NCI-H1417 (cell line): Measurements from ENCODE around the gene MAPK10.
A peak's percentile ranks its signal among the peaks of the same experiment; 100 is the strongest.

ENCODE experiments used
- DNase-seq, 3 experiments: peaks; one replicate each; lab custom pipeline; 2025; lab: John Stamatoyannopoulos, UW

The MAPK10 gene

GRCh38 chr4:86278126-86278525, 81.7 kb downstream of the MAPK10 start:
- DNase-seq: no peak

- DNase-seq: peak in 1 of 3 experiments; percentile 10
Observed at GRCh38 chr4:86274642-86275041, 85.2 kb downstream of the MAPK10 start.

- no peak for DNase-seq
Observed at GRCh38 chr4:86272669-86273068, 87.2 kb downstream of the MAPK10 start.

- DNase-seq: no peak
Observed at GRCh38 chr4:86271057-86271456, 88.8 kb downstream of the MAPK10 start.

- DNase-seq: no peak
Observed at GRCh38 chr4:86269354-86269753, 90.5 kb downstream of the MAPK10 start.

- no peak for DNase-seq
Observed at GRCh38 chr4:86264241-86264640, 95.6 kb downstream of the MAPK10 start.

- no peak for DNase-seq
Observed at GRCh38 chr4:86261636-86262035, 98.2 kb downstream of the MAPK10 start.

GRCh38 chr4:86256086-86256485, 103.8 kb downstream of the MAPK10 start:
- DNase-seq: no peak

- no peak for DNase-seq
Observed at GRCh38 chr4:86250619-86251018, 109.2 kb downstream of the MAPK10 start.

- no peak for DNase-seq
Observed at GRCh38 chr4:86250006-86250405, 109.8 kb downstream of the MAPK10 start.

GRCh38 chr4:86249074-86249473, 110.8 kb downstream of the MAPK10 start:
- DNase-seq: no peak

- DNase-seq: no peak
Observed at GRCh38 chr4:86247906-86248305, 111.9 kb downstream of the MAPK10 start.

- DNase-seq: no peak
Observed at GRCh38 chr4:86247320-86247719, 112.5 kb downstream of the MAPK10 start.

GRCh38 chr4:86243750-86244149, 116.1 kb downstream of the MAPK10 start:
- DNase-seq: no peak

- DNase-seq: no peak
Observed at GRCh38 chr4:86242677-86243076, 117.2 kb downstream of the MAPK10 start.

- DNase-seq: no peak
Observed at GRCh38 chr4:86235549-86235948, 124.3 kb downstream of the MAPK10 start.

- no peak for DNase-seq
Observed at GRCh38 chr4:86233681-86234080, 126.2 kb downstream of the MAPK10 start.

- DNase-seq: no peak
Observed at GRCh38 chr4:86233090-86233489, 126.8 kb downstream of the MAPK10 start.

- DNase-seq: no peak
Observed at GRCh38 chr4:86223472-86223871, 136.4 kb downstream of the MAPK10 start.

GRCh38 chr4:86221002-86221401, 138.9 kb downstream of the MAPK10 start:
- peak in 1 of 3 experiments; percentile 17 for DNase-seq

- peak in 1 of 3 experiments; percentile 11 for DNase-seq
Observed at GRCh38 chr4:86220121-86220520, 139.7 kb downstream of the MAPK10 start.

- DNase-seq: peak in 1 of 3 experiments; percentile 28
Observed at GRCh38 chr4:86218746-86219473, 140.9 kb downstream of the MAPK10 start.

GRCh38 chr4:86203176-86203575, 156.7 kb downstream of the MAPK10 start:
- DNase-seq: no peak

GRCh38 chr4:86185659-86186058, 174.2 kb downstream of the MAPK10 start:
- no peak for DNase-seq
